CD4-positive, alpha-beta T cell (primary cell): ENCODE measurements around the gene GNPDA1. TPM values are rescaled to one million over a fixed set of nuclear protein-coding genes. Genes with fewer than 3 reads are reported as not detected.

Source experiments
- ATAC-seq: fragments of 200-7000 bp; cut with Tn5 transposase; one replicate; pipeline ENCODE4 v1.10.0; 2022; ENCODE audit warnings: mild to moderate bottlenecking; ENCODE audit not compliant: poor library complexity
- CTCF ChIA-PET: fragments of 350-600 bp; sonication (Branson Sonifier 250); formaldehyde crosslinking; loops from one replicate; lab custom pipeline; 2021; ENCODE audit warnings: antibody characterized with exemption, inconsistent platforms; lab: Charles Lee
- POLR2A ChIA-PET: fragments of 350-600 bp; sonication (Branson Sonifier 250); formaldehyde crosslinking; loops from one replicate; lab custom pipeline; 2021; ENCODE audit warnings: antibody characterized with exemption, inconsistent platforms; lab: Charles Lee
- DNase-seq, 14 experiments: peaks; one replicate each; pipeline ENCODE4 v3.0.0-alpha.2; 2013 to 2020; ENCODE audit warnings: mixed read lengths in 2 of 14
- H3K27ac ChIP-seq, 2 donors: one replicate each; pipeline versions ENCODE4 v1.5.1 to v1.7.0; 2013; ENCODE audit warnings: low read length in 2 of 2, low read depth in 1 of 2, mild to moderate bottlenecking in 1 of 2
- H3K27me3 ChIP-seq, 2 experiments: 1 replicate in 1 of 2; 2 replicates in 1 of 2; pipeline versions ENCODE4 v1.6.1 to v1.7.0; 2013; ENCODE audit warnings: low read length in 2 of 2, control low read depth in 1 of 2, mild to moderate bottlenecking in 1 of 2, moderate library complexity in 1 of 2; ENCODE audit not compliant: insufficient read depth in 2 of 2, control insufficient read depth in 1 of 2
- H3K36me3 ChIP-seq: one replicate; pipeline ENCODE4 v1.6.1; 2013; ENCODE audit warnings: low read length, control low read depth; ENCODE audit not compliant: insufficient read depth
- H3K4me1 ChIP-seq: one replicate; pipeline ENCODE4 v1.6.1; 2013; ENCODE audit warnings: low read length, control low read depth; ENCODE audit not compliant: insufficient read depth
- H3K4me3 ChIP-seq: one replicate; pipeline ENCODE4 v1.5.1; 2013; ENCODE audit warnings: mild to moderate bottlenecking, low read length, moderate library complexity
- H3K9me3 ChIP-seq, 2 experiments: 1 replicate in 1 of 2; 2 replicates in 1 of 2; pipeline versions ENCODE4 v1.6.1 to v1.7.0; 2013; ENCODE audit warnings: low read length in 2 of 2, mild to moderate bottlenecking in 2 of 2, control low read depth in 1 of 2, moderate library complexity in 1 of 2; ENCODE audit not compliant: control insufficient read depth in 1 of 2, insufficient read depth in 1 of 2
- H3K27ac Mint-ChIP-seq: one replicate; pipeline ENCODE4 v1.8.0; 2020; ENCODE audit warnings: mixed read lengths
- H3K27me3 Mint-ChIP-seq: one replicate; pipeline ENCODE4 v1.8.0; 2021; ENCODE audit warnings: mixed read lengths
- H3K36me3 Mint-ChIP-seq: one replicate; pipeline ENCODE4 v1.8.0; 2021; ENCODE audit warnings: low read depth, mixed read lengths
- H3K4me1 Mint-ChIP-seq: one replicate; pipeline ENCODE4 v1.8.0; 2021; ENCODE audit warnings: low read depth, mixed read lengths
- H3K4me3 Mint-ChIP-seq: one replicate; pipeline ENCODE4 v1.8.0; 2020; ENCODE audit warnings: mild to moderate bottlenecking, mixed read lengths
- H3K9me3 Mint-ChIP-seq: one replicate; pipeline ENCODE4 v1.8.0; 2020; ENCODE audit warnings: mixed read lengths
- intact Hi-C, 2 experiments: fragments of 100-400 bp; cut with DNase I in 1 of 2; cut with micrococcal nuclease in 1 of 2; formaldehyde crosslinking; loops; one replicate each; pipeline versions ENCODE4 v1.15.1 to v1.9.0; 2023 to 2025; cut with DNase I, micrococcal nuclease
- total RNA-seq, 174 experiments: library from RNA in 2 of 174; stranded (reverse) in 2 of 174; gene quantifications; one replicate each; pipeline ENCODE4 v1.2.3 and lab custom pipeline; 2021 to 2026
- TF ChIP-seq, protein P1 (sequence below): fragments of 200-600 bp; IDR thresholded peaks from one replicate; pipeline ENCODE4 v1.8.0; 2022; ENCODE audit warnings: antibody characterized with exemption, mild to moderate bottlenecking

The GNPDA1 gene
- total RNA-seq, 2 experiments from 2014 or later = 5.8 to 6.6 TPM

DNA sequence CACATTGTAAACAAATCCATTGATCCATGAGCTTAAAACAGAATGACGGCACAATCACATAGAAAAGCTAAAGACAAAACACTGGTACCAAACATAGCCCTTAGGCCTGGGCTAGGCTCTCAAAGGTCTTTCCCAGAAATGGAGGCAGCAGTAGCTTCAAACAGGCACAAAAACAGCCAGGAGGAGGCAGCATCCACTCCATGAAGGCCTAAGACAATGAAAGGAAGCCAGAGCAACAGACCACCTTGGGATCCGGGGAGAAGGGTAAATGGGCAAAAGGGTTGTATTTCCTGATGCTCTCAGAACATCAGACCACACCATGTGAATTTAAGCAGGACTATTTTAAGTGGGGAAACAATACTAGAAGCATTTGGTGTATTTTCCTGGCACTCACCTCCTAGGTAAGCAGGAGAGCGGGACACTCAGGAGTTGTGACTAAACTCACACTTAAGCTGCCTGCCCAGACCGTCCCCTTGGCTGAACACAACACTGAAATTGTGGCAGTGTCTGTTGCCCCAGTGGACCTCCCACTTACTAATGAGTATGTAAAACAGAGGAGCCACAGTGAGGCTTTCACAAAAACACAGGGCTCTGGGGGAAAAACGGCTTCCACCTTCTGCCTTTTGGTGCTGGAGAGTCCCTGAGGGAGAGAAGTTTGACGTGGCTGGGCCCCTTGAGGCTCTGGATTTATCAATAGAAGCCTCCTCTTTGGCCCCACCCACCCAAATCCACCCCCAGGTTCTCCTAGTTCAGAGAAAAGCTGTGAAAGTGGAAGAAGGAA lies 11.9 kb downstream of the GNPDA1 start:
- ChIA-PET POLR2A (interaction anchor here (0.8 to 0.9 kb wide), 2 partner anchors 95 to 139 kb away, joined by 3 read pairs; no protein-coding TSS in a partner anchor), CTCF (interaction anchor here (0.7 to 3.1 kb wide), 8 partner anchors 11 to 145 kb away, joined by 3 to 15 read pairs (median 3); partner anchors contain the start of genes GNPDA1 and RNF14)
- Mint-ChIP-seq H3K4me1 (peaks cover 30% of the 10 kb centered on the region), H3K9me3 (no peaks in the 10 kb centered on the region), H3K4me3 (no peak overlapping the region), H3K27ac (peak overlapping the region; percentile 47), H3K27me3 (no peaks in the 10 kb centered on the region), H3K36me3 (peaks cover 72% of the 10 kb centered on the region)
- no peak overlapping the region for H3K4me3 ChIP-seq
- peaks cover 49% of the 10 kb centered on the region for H3K36me3 ChIP-seq
- TF ChIP-seq, protein P1, sequence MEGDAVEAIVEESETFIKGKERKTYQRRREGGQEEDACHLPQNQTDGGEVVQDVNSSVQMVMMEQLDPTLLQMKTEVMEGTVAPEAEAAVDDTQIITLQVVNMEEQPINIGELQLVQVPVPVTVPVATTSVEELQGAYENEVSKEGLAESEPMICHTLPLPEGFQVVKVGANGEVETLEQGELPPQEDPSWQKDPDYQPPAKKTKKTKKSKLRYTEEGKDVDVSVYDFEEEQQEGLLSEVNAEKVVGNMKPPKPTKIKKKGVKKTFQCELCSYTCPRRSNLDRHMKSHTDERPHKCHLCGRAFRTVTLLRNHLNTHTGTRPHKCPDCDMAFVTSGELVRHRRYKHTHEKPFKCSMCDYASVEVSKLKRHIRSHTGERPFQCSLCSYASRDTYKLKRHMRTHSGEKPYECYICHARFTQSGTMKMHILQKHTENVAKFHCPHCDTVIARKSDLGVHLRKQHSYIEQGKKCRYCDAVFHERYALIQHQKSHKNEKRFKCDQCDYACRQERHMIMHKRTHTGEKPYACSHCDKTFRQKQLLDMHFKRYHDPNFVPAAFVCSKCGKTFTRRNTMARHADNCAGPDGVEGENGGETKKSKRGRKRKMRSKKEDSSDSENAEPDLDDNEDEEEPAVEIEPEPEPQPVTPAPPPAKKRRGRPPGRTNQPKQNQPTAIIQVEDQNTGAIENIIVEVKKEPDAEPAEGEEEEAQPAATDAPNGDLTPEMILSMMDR = peak; percentile 37
- intact Hi-C loops = no loop called here
- peak in 4 of 14 experiments; percentile 32 to 42 (median 36) for DNase-seq
- H3K4me1 ChIP-seq = peaks cover 15% of the 10 kb centered on the region
- no peak for ATAC-seq
- H3K9me3 ChIP-seq = no peaks in the 10 kb centered on the region
- no peak overlapping the region for H3K27ac ChIP-seq
- no peaks in the 10 kb centered on the region for H3K27me3 ChIP-seq

DNA sequence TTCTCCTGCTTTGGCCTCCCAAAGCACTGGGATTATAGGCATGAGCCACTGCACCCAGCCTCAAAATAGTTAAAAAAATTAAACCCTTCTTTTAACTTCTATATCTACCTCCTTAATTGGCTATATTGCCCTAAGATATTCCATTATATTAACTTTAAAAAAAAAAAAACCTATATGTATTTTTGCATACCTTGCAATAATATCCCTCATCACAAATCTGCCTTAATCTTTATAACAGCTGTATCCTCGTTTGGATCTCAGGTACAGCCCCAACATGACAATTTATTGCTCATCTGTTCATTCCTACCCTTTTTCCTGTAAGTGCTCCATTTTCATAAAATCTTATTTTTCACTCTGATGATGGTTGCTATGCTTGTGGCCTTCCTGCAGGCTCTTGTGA lies 12.7 kb downstream of the GNPDA1 start:
- ATAC-seq (no peak), DNase-seq (no peak)
- ChIA-PET CTCF (interaction anchor here (0.7 to 3.1 kb wide), 7 partner anchors 12 to 145 kb away, joined by 3 to 15 read pairs (median 3); partner anchors contain the start of genes GNPDA1 and RNF14), POLR2A (interaction anchor here (0.9 kb wide), 1 partner anchor 96 kb away, joined by 3 read pairs; no protein-coding TSS in a partner anchor)
- no peak overlapping the region for H3K27ac ChIP-seq
- H3K4me1 ChIP-seq = peaks cover 8% of the 10 kb centered on the region
- H3K4me3 Mint-ChIP-seq = no peak overlapping the region
- peak overlapping the region; percentile 47 for H3K27ac Mint-ChIP-seq
- no peaks in the 10 kb centered on the region for H3K9me3 Mint-ChIP-seq
- H3K27me3 ChIP-seq = no peaks in the 10 kb centered on the region
- H3K4me1 Mint-ChIP-seq = peaks cover 23% of the 10 kb centered on the region
- H3K4me3 ChIP-seq = no peak overlapping the region
- peaks cover 42% of the 10 kb centered on the region for H3K36me3 ChIP-seq
- TF ChIP-seq, protein P1 = no peak
- H3K36me3 Mint-ChIP-seq = peaks cover 69% of the 10 kb centered on the region
- intact Hi-C loops = no loop called here
- no peaks in the 10 kb centered on the region for H3K27me3 Mint-ChIP-seq
- H3K9me3 ChIP-seq = no peaks in the 10 kb centered on the region

DNA sequence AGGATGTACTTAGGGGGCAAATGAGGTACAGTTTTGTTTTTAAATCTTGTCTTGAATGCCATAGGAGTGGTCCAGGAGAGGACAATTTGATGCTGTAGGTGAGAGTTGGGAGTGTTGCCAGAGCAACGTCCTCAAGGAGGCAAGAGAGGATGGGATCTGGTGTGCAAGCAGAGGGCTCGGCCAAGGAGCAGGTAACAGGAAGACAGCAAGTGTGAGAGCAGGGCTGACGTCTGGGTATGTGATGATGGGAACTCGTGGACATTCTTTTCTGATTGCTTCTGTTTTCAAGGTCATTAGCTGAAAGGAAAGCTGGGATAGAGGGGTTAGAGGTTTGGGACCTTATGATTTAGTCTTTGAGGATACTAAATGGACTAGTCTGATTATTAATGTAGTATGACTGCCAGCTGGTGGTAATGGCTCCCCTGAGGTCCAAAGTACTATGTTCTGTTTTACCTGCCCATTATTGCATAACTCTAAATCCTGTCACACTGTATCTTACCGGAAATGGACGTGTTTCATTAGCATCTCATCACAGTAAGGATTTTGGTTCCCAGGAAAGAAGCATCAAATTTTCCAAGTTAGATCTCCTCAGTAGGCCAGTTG lies 15.4 kb downstream of the GNPDA1 start:
- Histone ChIP-seq H3K27ac (no peak overlapping the region), H3K4me3 (no peak overlapping the region), H3K36me3 (peaks cover 39% of the 10 kb centered on the region), H3K27me3 (no peaks in the 10 kb centered on the region), H3K4me1 (no peaks in the 10 kb centered on the region), H3K9me3 (no peaks in the 10 kb centered on the region)
- TF ChIP-seq, protein P1 = no peak
- DNase-seq (no peak), ATAC-seq (no peak)
- H3K36me3 Mint-ChIP-seq = peaks cover 76% of the 10 kb centered on the region
- H3K4me3 Mint-ChIP-seq = no peak overlapping the region
- intact Hi-C loops = loop anchor here in 1 of 2 experiments (5.0 to 10.0 kb wide), 2 partner anchors 550 to 887 kb away; no protein-coding TSS in a partner anchor
- POLR2A ChIA-PET = no interaction called here
- CTCF ChIA-PET = no interaction called here
- H3K27ac Mint-ChIP-seq = no peak overlapping the region
- no peaks in the 10 kb centered on the region for H3K27me3 Mint-ChIP-seq
- peaks cover 9% of the 10 kb centered on the region for H3K4me1 Mint-ChIP-seq
- no peaks in the 10 kb centered on the region for H3K9me3 Mint-ChIP-seq
